K562 (cell line): Measurements from ENCODE around the gene PELI3. TPM values are rescaled to one million over a fixed set of nuclear protein-coding genes. Genes with fewer than 3 reads are reported as not detected.

ENCODE experiments used
- POLR2B ChIP-seq: fragments of 450-650 bp; IDR thresholded peaks from 2 replicates; pipeline ENCODE4 v1.6.1; 2018; ENCODE audit warnings: low read depth; ENCODE audit not compliant: partially characterized antibody
- TEAD1 ChIP-seq, 2 experiments: fragments of 450-650 bp in 1 of 2; sonication (generic) in 1 of 2; formaldehyde crosslinking; IDR thresholded peaks; 2 replicates each; pipeline versions ENCODE4 v1.4.0 to v1.8.0; 2020 to 2022; ENCODE audit warnings: mild to moderate bottlenecking in 2 of 2, missing genetic modification reagents in 1 of 2
- ZBTB8A ChIP-seq: fragments of 450-650 bp; IDR thresholded peaks from 2 replicates; pipeline ENCODE4 v1.6.1; 2018; ENCODE audit warnings: mild to moderate bottlenecking, moderate library complexity; ENCODE audit not compliant: partially characterized antibody
- ZNF384 ChIP-seq: IDR thresholded peaks from 2 replicates; pipeline ENCODE4 v1.6.1; 2012; ENCODE audit warnings: low read depth, low read length, improper control_type of control experiment
- polyA plus RNA-seq, 8 experiments: library from polyadenylated mRNA; depleted of rRNA in 4 of 8; stranded (reverse) in 5 of 8; unstranded in 3 of 8; fragments of >200 nt; fragmentation: Nextera tagmentation in 2 of 8; fragmentation: Illumina TruSeq in 1 of 8; extraction: Ambion mirVana in 2 of 8; extraction: Trizol in 1 of 8; gene quantifications; 2 replicates each; pipeline versions ENCODE4 v1.2.1 to v1.2.3, GENCODE V29; 2011 to 2014; ENCODE audit warnings: inconsistent platforms in 1 of 8, missing spikeins in 1 of 8
- total RNA-seq, 7 experiments: library from RNA; depleted of rRNA in 6 of 7; stranded (reverse); fragments of >200 nt in 6 of 7; fragmentation: Illumina TruSeq in 2 of 7; extraction: Trizol in 2 of 7; gene quantifications; 2 replicates each; pipeline versions ENCODE4 v1.2.1 to v1.2.3, GENCODE V29; 2011 to 2021; ENCODE audit warnings: low replicate concordance in 1 of 7
- TF ChIP-seq, protein P1 (sequence below), 2 experiments: IDR thresholded peaks; 2 replicates each; pipeline ENCODE4 v1.6.1; 2012; ENCODE audit warnings: improper control_type of control experiment in 2 of 2, low read depth in 2 of 2, low read length in 2 of 2, borderline replicate concordance in 1 of 2
- TF ChIP-seq, protein P2 (sequence below): fragments of 250-450 bp; sonication (Bioruptor Pico); IDR thresholded peaks from 2 replicates; pipeline ENCODE4 v1.8.0; 2022; ENCODE audit warnings: moderate library complexity, mild to moderate bottlenecking, inconsistent platforms
- TF ChIP-seq, protein P3 (sequence below): fragments of 450-650 bp; IDR thresholded peaks from 2 replicates; pipeline ENCODE4 v1.6.1; 2016; ENCODE audit warnings: low read depth, mild to moderate bottlenecking, moderate library complexity
- TF ChIP-seq, protein P4 (sequence below): sonication (generic); IDR thresholded peaks from 2 replicates; pipeline ENCODE4 v1.6.1; 2016
- TF ChIP-seq, protein P5 (sequence below): fragments of 450-650 bp; formaldehyde crosslinking; IDR thresholded peaks from 2 replicates; pipeline ENCODE4 v1.4.0; 2020; ENCODE audit warnings: mild to moderate bottlenecking, moderate library complexity

PELI3 gene
- total and polyA plus RNA-seq, 9 of the 15 experiments (the other 6 are each of a cell fraction or from before 2014, with no cell fraction given), result 0.17 to 4.2 (median 1.9) TPM

DNA sequence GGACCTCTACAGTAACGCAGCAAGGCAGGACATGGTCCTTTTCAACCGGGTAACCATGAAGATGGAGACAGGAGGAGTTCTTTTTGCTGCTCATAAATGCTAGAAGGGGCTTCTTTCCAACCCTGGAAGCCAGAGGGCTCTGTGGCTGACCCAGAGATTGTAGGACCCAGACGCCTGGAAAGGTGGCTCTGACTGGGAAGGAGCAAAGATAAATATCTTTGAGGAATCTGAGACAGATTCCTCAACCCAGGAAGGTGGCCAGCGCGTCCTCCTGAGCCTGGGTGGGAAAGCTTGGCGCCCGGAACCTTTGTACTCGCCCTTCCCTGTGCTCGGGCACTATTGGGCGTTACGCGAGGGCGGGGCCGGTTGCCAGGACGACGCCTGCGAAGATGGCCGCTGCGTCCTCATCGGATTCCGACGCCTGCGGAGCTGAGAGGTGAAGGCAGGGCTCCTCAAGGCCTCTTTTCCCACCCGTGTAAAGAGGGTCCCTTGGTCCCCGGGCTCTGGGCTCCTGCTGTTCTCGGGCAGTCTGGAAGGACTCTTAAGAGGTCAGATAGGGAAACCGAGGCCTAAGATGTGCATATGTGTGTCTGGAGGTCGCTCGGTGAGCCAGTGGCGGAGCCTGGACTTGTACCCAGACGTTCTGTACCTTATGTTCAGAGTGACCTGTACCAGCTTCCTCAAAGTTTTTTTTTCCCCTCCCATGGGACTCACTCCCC is 43.7 kb downstream of the PELI3 start, which contains the start of gene BBS1 (continued):
- TF ChIP-seq, protein P1, sequence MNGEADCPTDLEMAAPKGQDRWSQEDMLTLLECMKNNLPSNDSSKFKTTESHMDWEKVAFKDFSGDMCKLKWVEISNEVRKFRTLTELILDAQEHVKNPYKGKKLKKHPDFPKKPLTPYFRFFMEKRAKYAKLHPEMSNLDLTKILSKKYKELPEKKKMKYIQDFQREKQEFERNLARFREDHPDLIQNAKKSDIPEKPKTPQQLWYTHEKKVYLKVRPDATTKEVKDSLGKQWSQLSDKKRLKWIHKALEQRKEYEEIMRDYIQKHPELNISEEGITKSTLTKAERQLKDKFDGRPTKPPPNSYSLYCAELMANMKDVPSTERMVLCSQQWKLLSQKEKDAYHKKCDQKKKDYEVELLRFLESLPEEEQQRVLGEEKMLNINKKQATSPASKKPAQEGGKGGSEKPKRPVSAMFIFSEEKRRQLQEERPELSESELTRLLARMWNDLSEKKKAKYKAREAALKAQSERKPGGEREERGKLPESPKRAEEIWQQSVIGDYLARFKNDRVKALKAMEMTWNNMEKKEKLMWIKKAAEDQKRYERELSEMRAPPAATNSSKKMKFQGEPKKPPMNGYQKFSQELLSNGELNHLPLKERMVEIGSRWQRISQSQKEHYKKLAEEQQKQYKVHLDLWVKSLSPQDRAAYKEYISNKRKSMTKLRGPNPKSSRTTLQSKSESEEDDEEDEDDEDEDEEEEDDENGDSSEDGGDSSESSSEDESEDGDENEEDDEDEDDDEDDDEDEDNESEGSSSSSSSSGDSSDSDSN (IDR thresholded peaks at IDR 0.05; ENCODE audit: borderline replicate concordance in 1 of 2, low read depth in 2 of 2, low read length in 2 of 2), result no peak
- TF ChIP-seq, protein P2, sequence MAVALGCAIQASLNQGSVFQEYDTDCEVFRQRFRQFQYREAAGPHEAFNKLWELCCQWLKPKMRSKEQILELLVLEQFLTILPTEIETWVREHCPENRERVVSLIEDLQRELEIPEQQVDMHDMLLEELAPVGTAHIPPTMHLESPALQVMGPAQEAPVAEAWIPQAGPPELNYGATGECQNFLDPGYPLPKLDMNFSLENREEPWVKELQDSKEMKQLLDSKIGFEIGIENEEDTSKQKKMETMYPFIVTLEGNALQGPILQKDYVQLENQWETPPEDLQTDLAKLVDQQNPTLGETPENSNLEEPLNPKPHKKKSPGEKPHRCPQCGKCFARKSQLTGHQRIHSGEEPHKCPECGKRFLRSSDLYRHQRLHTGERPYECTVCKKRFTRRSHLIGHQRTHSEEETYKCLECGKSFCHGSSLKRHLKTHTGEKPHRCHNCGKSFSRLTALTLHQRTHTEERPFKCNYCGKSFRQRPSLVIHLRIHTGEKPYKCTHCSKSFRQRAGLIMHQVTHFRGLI (CRISPR knock-in tag), result no peak
- TF ChIP-seq POLR2B, result no peak
- TF ChIP-seq ZNF384, result peak; percentile 27; the same call in 1 of the 2 replicates
- TF ChIP-seq, protein P3, sequence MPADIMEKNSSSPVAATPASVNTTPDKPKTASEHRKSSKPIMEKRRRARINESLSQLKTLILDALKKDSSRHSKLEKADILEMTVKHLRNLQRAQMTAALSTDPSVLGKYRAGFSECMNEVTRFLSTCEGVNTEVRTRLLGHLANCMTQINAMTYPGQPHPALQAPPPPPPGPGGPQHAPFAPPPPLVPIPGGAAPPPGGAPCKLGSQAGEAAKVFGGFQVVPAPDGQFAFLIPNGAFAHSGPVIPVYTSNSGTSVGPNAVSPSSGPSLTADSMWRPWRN, result no peak
- peak; percentile 28 to 82; a peak in 2 of 4 replicates for TF ChIP-seq TEAD1 (CRISPR knock-in tag; IDR thresholded peaks at IDR 0.05)
- TF ChIP-seq, protein P4, sequence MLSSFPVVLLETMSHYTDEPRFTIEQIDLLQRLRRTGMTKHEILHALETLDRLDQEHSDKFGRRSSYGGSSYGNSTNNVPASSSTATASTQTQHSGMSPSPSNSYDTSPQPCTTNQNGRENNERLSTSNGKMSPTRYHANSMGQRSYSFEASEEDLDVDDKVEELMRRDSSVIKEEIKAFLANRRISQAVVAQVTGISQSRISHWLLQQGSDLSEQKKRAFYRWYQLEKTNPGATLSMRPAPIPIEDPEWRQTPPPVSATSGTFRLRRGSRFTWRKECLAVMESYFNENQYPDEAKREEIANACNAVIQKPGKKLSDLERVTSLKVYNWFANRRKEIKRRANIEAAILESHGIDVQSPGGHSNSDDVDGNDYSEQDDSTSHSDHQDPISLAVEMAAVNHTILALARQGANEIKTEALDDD, result no peak
- TF ChIP-seq, protein P5, sequence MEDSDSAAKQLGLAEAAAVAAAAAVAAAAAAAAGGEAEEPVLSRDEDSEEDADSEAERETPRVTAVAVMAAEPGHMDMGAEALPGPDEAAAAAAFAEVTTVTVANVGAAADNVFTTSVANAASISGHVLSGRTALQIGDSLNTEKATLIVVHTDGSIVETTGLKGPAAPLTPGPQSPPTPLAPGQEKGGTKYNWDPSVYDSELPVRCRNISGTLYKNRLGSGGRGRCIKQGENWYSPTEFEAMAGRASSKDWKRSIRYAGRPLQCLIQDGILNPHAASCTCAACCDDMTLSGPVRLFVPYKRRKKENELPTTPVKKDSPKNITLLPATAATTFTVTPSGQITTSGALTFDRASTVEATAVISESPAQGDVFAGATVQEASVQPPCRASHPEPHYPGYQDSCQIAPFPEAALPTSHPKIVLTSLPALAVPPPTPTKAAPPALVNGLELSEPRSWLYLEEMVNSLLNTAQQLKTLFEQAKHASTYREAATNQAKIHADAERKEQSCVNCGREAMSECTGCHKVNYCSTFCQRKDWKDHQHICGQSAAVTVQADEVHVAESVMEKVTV (CRISPR knock-in tag), result no peak
- TF ChIP-seq ZBTB8A, result no peak
